DND-41 (cell line): ENCODE results near the gene TMEFF1.

Experiments
- ATAC-seq: fragments of 200-7000 bp; cut with Tn5 transposase; 3 replicates; pipeline ENCODE4 v1.9.1; 2021; ENCODE audit warnings: low read depth; ENCODE audit not compliant: insufficient read depth
- DNase-seq: peaks from one replicate; pipeline ENCODE4 v3.0.0-alpha.2; 2020
- H2AFZ ChIP-seq: 2 replicates; pipeline ENCODE4 v1.6.0; 2012; ENCODE audit warnings: low read depth, low read length
- H3K27ac ChIP-seq: 2 replicates; pipeline ENCODE4 v1.5.1; 2012; ENCODE audit warnings: low read length, inconsistent platforms
- H3K27me3 ChIP-seq: fragments of 200-600 bp; sonication (generic); 2 replicates; pipeline ENCODE4 v1.6.0; 2012; ENCODE audit warnings: low read length, mild to moderate bottlenecking, inconsistent platforms; ENCODE audit not compliant: insufficient read depth, poor library complexity
- H3K36me3 ChIP-seq: 2 replicates; pipeline ENCODE4 v1.5.1; 2012; ENCODE audit warnings: low read length, inconsistent platforms; ENCODE audit not compliant: insufficient read depth
- H3K4me1 ChIP-seq: 2 replicates; pipeline ENCODE4 v1.5.1; 2012; ENCODE audit warnings: mild to moderate bottlenecking, low read length; ENCODE audit not compliant: insufficient read depth
- H3K4me2 ChIP-seq: 2 replicates; pipeline ENCODE4 v1.6.0; 2012; ENCODE audit warnings: mild to moderate bottlenecking, moderate library complexity, low read length, inconsistent platforms; ENCODE audit not compliant: insufficient read depth
- H3K4me3 ChIP-seq, 2 experiments: fragments of 200-600 bp in 1 of 2; shearing (Covaris generic) in 1 of 2; 2 replicates each; pipeline ENCODE4 v1.5.1; 2012 to 2016; ENCODE audit warnings: inconsistent platforms in 2 of 2, low read length in 2 of 2, mild to moderate bottlenecking in 2 of 2, low read depth in 1 of 2, moderate library complexity in 1 of 2
- H3K79me2 ChIP-seq: 2 replicates; pipeline ENCODE4 v1.6.0; 2012; ENCODE audit warnings: low read length, inconsistent platforms; ENCODE audit not compliant: insufficient read depth
- H3K9ac ChIP-seq: 2 replicates; pipeline ENCODE4 v1.6.0; 2012; ENCODE audit warnings: low read depth, mild to moderate bottlenecking, inconsistent platforms, low read length, moderate library complexity
- H3K9me3 ChIP-seq: 2 replicates; pipeline ENCODE4 v1.5.1; 2012; ENCODE audit warnings: low read length, moderate library complexity, mild to moderate bottlenecking, inconsistent platforms; ENCODE audit not compliant: insufficient read depth, severe bottlenecking
- H4K20me1 ChIP-seq: 2 replicates; pipeline ENCODE4 v1.6.0; 2012; ENCODE audit warnings: low read length; ENCODE audit not compliant: insufficient read depth
- EZH2 ChIP-seq: IDR thresholded peaks from 3 replicates; pipeline ENCODE4 v1.6.1; 2012; ENCODE audit warnings: borderline replicate concordance, low read depth, mild to moderate bottlenecking, moderate library complexity, low read length, inconsistent platforms; ENCODE audit not compliant: severe bottlenecking
- TF ChIP-seq, protein P1 (sequence below): IDR thresholded peaks from 2 replicates; pipeline ENCODE4 v1.5.1; 2012; ENCODE audit warnings: borderline replicate concordance, low read length, moderate library complexity, mild to moderate bottlenecking; ENCODE audit not compliant: poor library complexity, severe bottlenecking; ENCODE audit errors: extremely low read depth

Gene TMEFF1

GRCh38 chr9:100489836-100490235 is 16.9 kb downstream of the TMEFF1 start:
- Histone ChIP-seq H3K4me1 (no peaks in the 10 kb centered on the region), H3K27ac (no peak overlapping the region), H2AFZ (no peak overlapping the region), H3K79me2 (no peaks in the 10 kb centered on the region), H3K4me2 (no peak overlapping the region), H4K20me1 (no peaks in the 10 kb centered on the region), H3K36me3 (no peaks in the 10 kb centered on the region), H3K9me3 (no peaks in the 10 kb centered on the region), H3K9ac (no peak overlapping the region), H3K27me3 (no peaks in the 10 kb centered on the region), H3K4me3 (no peak overlapping the region)
- no peak for ATAC-seq
- TF ChIP-seq, protein P1, sequence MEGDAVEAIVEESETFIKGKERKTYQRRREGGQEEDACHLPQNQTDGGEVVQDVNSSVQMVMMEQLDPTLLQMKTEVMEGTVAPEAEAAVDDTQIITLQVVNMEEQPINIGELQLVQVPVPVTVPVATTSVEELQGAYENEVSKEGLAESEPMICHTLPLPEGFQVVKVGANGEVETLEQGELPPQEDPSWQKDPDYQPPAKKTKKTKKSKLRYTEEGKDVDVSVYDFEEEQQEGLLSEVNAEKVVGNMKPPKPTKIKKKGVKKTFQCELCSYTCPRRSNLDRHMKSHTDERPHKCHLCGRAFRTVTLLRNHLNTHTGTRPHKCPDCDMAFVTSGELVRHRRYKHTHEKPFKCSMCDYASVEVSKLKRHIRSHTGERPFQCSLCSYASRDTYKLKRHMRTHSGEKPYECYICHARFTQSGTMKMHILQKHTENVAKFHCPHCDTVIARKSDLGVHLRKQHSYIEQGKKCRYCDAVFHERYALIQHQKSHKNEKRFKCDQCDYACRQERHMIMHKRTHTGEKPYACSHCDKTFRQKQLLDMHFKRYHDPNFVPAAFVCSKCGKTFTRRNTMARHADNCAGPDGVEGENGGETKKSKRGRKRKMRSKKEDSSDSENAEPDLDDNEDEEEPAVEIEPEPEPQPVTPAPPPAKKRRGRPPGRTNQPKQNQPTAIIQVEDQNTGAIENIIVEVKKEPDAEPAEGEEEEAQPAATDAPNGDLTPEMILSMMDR: no peak
- TF ChIP-seq EZH2: no peak
- DNase-seq: no peak

GRCh38 chr9:100492952-100493351 is 20.0 kb downstream of the TMEFF1 start:
- Histone ChIP-seq H3K27ac (no peak overlapping the region), H3K9ac (no peak overlapping the region), H2AFZ (no peak overlapping the region), H3K36me3 (no peaks in the 10 kb centered on the region), H3K4me3 (no peak overlapping the region), H3K4me2 (no peak overlapping the region), H3K27me3 (peaks cover 5% of the 10 kb centered on the region), H4K20me1 (no peaks in the 10 kb centered on the region), H3K9me3 (no peaks in the 10 kb centered on the region), H3K4me1 (no peaks in the 10 kb centered on the region), H3K79me2 (no peaks in the 10 kb centered on the region)
- ATAC-seq (no peak), DNase-seq (no peak)
- no peak for TF ChIP-seq EZH2
- TF ChIP-seq, protein P1: no peak

DNA sequence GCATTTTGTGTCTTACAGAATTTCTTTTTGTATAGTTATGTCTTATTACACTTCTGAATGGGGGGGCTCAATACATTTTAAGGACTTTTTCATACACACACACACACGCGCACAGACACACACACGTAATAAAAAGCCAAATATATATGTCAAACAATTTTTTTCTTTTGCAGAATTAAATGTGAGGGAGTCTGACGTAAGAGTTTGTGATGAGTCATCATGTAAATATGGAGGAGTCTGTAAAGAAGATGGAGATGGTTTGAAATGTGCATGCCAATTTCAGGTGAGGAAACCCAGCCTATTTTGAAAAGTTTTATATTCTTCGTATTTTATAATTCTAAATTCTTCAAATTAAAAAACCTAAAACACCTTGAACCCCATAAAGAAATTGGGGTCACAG is 25.6 kb downstream of the TMEFF1 start:
- Histone ChIP-seq H3K27ac (no peak overlapping the region), H3K4me1 (no peaks in the 10 kb centered on the region), H3K9ac (no peak overlapping the region), H2AFZ (no peak overlapping the region), H3K27me3 (peaks cover 5% of the 10 kb centered on the region), H3K9me3 (no peaks in the 10 kb centered on the region), H3K36me3 (no peaks in the 10 kb centered on the region), H3K4me2 (no peak overlapping the region), H3K79me2 (no peaks in the 10 kb centered on the region), H4K20me1 (no peaks in the 10 kb centered on the region), H3K4me3 (no peak overlapping the region)
- ATAC-seq (no peak), DNase-seq (no peak)
- TF ChIP-seq, protein P1: no peak
- TF ChIP-seq EZH2: no peak

DNA sequence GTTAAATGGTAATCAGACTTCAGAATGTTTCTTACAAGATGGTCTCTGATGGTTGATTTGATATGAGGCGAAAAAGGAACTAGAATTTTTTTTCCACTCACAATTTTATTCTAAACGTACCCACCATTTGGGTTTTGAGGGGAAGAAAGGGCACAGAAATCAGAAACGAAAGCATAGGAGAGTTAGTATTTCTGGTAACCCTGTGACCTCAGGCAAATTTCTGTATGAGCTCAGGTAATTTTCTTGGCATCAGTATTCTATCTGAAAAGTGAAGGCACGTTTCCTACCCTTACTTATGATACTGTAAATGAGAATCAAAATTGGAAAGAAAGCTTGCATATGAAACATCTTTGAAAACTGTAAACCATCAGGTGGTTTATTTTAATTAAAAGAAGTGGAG is 26.5 kb downstream of the TMEFF1 start:
- ATAC-seq: no peak
- Histone ChIP-seq H3K27me3 (peaks cover 5% of the 10 kb centered on the region), H3K4me3 (no peak overlapping the region), H3K27ac (no peak overlapping the region), H3K79me2 (no peaks in the 10 kb centered on the region), H3K9me3 (no peaks in the 10 kb centered on the region), H3K36me3 (no peaks in the 10 kb centered on the region), H3K4me1 (no peaks in the 10 kb centered on the region), H3K4me2 (no peak overlapping the region), H2AFZ (no peak overlapping the region), H4K20me1 (no peaks in the 10 kb centered on the region), H3K9ac (no peak overlapping the region)
- DNase-seq: no peak
- no peak for TF ChIP-seq EZH2
- TF ChIP-seq, protein P1: no peak
